IMR-90 (cell line): ENCODE data around the gene SLC17A9. TPM values are rescaled to one million over a fixed set of nuclear protein-coding genes. Genes with fewer than 3 reads are reported as not detected.

ENCODE experiments used
- ATAC-seq: fragments of 200-7000 bp; cut with Tn5 transposase; 2 replicates; pipeline ENCODE4 v1.9.1; 2020; ENCODE audit warnings: low read depth, mild to moderate bottlenecking, moderate library complexity
- BruUV-seq: library from RNA; stranded (reverse); fragments of 400-500 nt; replicated peaks from 2 replicates; lab custom pipeline; 2021; lab: Mats Ljungman, UMichigan
- CTCF ChIA-PET: fragments of 300-600 bp; formaldehyde crosslinking; extraction: SDS; loops from one replicate; lab custom pipeline; 2021; ENCODE audit warnings: antibody characterized with exemption; lab: Yijun Ruan, JAX
- POLR2A ChIA-PET: fragments of 300-600 bp; sonication (Branson Sonifier 250); formaldehyde crosslinking; loops from one replicate; lab custom pipeline; 2022; ENCODE audit warnings: antibody characterized with exemption; ENCODE audit not compliant: unreplicated experiment; lab: Charles Lee
- DNase-seq: peaks from one replicate; pipeline ENCODE4 v3.0.0; 2013
- H2AFZ ChIP-seq: replicated peaks from 2 replicates; pipeline ENCODE3; 2013; ENCODE audit warnings: low read length, mild to moderate bottlenecking; ENCODE audit not compliant: poor library complexity
- H2AK5ac ChIP-seq: 2 replicates; pipeline ENCODE4 v1.6.1; 2013; ENCODE audit warnings: low read depth, low read length, inconsistent platforms
- H2AK9ac ChIP-seq: replicated peaks from 2 replicates; pipeline ENCODE3; 2013; ENCODE audit warnings: mild to moderate bottlenecking, low read depth, low read length, moderate library complexity; ENCODE audit not compliant: poor library complexity
- H2BK120ac ChIP-seq: 2 replicates; pipeline ENCODE4 v1.6.1; 2013; ENCODE audit warnings: low read depth, low read length, inconsistent platforms
- H2BK15ac ChIP-seq: 3 replicates; pipeline ENCODE4 v1.6.1; 2013; ENCODE audit warnings: low read depth, low read length, inconsistent platforms
- H2BK20ac ChIP-seq: 2 replicates; pipeline ENCODE4 v1.6.1; 2013; ENCODE audit warnings: low read depth, mild to moderate bottlenecking, inconsistent platforms, low read length, moderate library complexity
- H2BK5ac ChIP-seq: 2 replicates; pipeline ENCODE4 v1.6.1; 2013; ENCODE audit warnings: mild to moderate bottlenecking, low read depth, low read length, inconsistent platforms; ENCODE audit not compliant: poor library complexity, severe bottlenecking
- H3K14ac ChIP-seq: replicated peaks from 2 replicates; pipeline ENCODE4 v1.6.1; 2013; ENCODE audit warnings: low read depth, low read length, inconsistent platforms
- H3K18ac ChIP-seq: 2 replicates; pipeline ENCODE4 v1.6.1; 2013; ENCODE audit warnings: low read depth, low read length, control low read depth
- H3K23ac ChIP-seq: 2 replicates; pipeline ENCODE4 v1.6.1; 2013; ENCODE audit warnings: low read depth, low read length, inconsistent platforms
- H3K27ac ChIP-seq: 2 replicates; pipeline ENCODE4 v1.5.1; 2013; ENCODE audit warnings: mild to moderate bottlenecking, control low read depth, low read length; ENCODE audit not compliant: insufficient read depth
- H3K27me3 ChIP-seq: 2 replicates; pipeline ENCODE4 v1.6.1; 2013; ENCODE audit warnings: low read length; ENCODE audit not compliant: control insufficient read depth, insufficient read depth
- H3K36me3 ChIP-seq: 2 replicates; pipeline ENCODE4 v1.6.1; 2013; ENCODE audit warnings: low read length, mixed read lengths; ENCODE audit not compliant: control insufficient read depth, insufficient read depth
- H3K4ac ChIP-seq: 2 replicates; pipeline ENCODE4 v1.6.1; 2013; ENCODE audit warnings: low read depth, low read length, inconsistent platforms
- H3K4me1 ChIP-seq: 2 replicates; pipeline ENCODE4 v1.6.1; 2013; ENCODE audit warnings: low read length, mixed read lengths; ENCODE audit not compliant: control insufficient read depth, insufficient read depth
- H3K4me2 ChIP-seq: 2 replicates; pipeline ENCODE4 v1.6.1; 2013; ENCODE audit warnings: low read depth, mild to moderate bottlenecking, control low read depth, low read length, moderate library complexity
- H3K4me3 ChIP-seq: 2 replicates; pipeline ENCODE4 v1.5.1; 2013; ENCODE audit warnings: low read depth, mild to moderate bottlenecking, control low read depth, low read length, moderate library complexity; ENCODE audit not compliant: insufficient read depth
- H3K56ac ChIP-seq: 2 replicates; pipeline ENCODE4 v1.6.1; 2013; ENCODE audit warnings: low read length, inconsistent platforms; ENCODE audit not compliant: insufficient read depth; ENCODE audit errors: extremely low read depth
- H3K79me1 ChIP-seq, 2 experiments: 2 replicates each; pipeline ENCODE4 v1.6.1; 2013; ENCODE audit warnings: low read length in 2 of 2, inconsistent platforms in 1 of 2, low read depth in 1 of 2
- H3K9ac ChIP-seq: 2 replicates; pipeline ENCODE4 v1.6.1; 2013; ENCODE audit warnings: low read depth, low read length, control low read depth
- H3K9me1 ChIP-seq: 2 replicates; pipeline ENCODE4 v1.6.1; 2013; ENCODE audit warnings: low read length, inconsistent platforms; ENCODE audit not compliant: insufficient read depth
- H3K9me3 ChIP-seq: 2 replicates; pipeline ENCODE4 v1.6.1; 2013; ENCODE audit warnings: low read length; ENCODE audit not compliant: control insufficient read depth, insufficient read depth
- H4K20me1 ChIP-seq: 2 replicates; pipeline ENCODE4 v1.6.1; 2013; ENCODE audit warnings: low read length, inconsistent platforms; ENCODE audit not compliant: insufficient read depth
- H4K5ac ChIP-seq: 2 replicates; pipeline ENCODE4 v1.6.1; 2013; ENCODE audit warnings: mild to moderate bottlenecking, low read depth, low read length, control low read depth
- H4K8ac ChIP-seq, 2 experiments: 2 replicates each; pipeline ENCODE4 v1.6.1; 2013; ENCODE audit warnings: low read depth in 2 of 2, low read length in 2 of 2, control low read depth in 1 of 2, inconsistent platforms in 1 of 2
- H4K91ac ChIP-seq: 2 replicates; pipeline ENCODE4 v1.6.1; 2013; ENCODE audit warnings: low read depth, low read length, inconsistent platforms; ENCODE audit not compliant: insufficient read depth
- BHLHE40 ChIP-seq: fragments of 150-350 bp; IDR thresholded peaks from 2 replicates; pipeline ENCODE4 v1.6.1; 2016; ENCODE audit warnings: mild to moderate bottlenecking, low read depth, low read length
- CEBPB ChIP-seq: IDR thresholded peaks from 2 replicates; pipeline ENCODE4 v1.6.1; 2012; ENCODE audit warnings: low read depth, low read length, improper control_type of control experiment
- RAD21 ChIP-seq: IDR thresholded peaks from 2 replicates; pipeline ENCODE4 v1.6.1; 2012; ENCODE audit warnings: low read length, improper control_type of control experiment
- SMC3 ChIP-seq: fragments of 150-350 bp; IDR thresholded peaks from 2 replicates; pipeline ENCODE4 v1.6.1; 2016; ENCODE audit warnings: low read depth, mild to moderate bottlenecking, antibody characterized with exemption, low read length, moderate library complexity
- WGBS, 2 experiments: methylation state at CpG; one replicate each; pipeline versions ENCODE4 v1.1.5 to v1.1.7; 2013; ENCODE audit warnings: missing lambda C conversion rate in 2 of 2; ENCODE audit not compliant: insufficient read length in 1 of 2; ENCODE audit errors: extremely low coverage in 2 of 2; 5-methylcytosine and 5-hydroxymethylcytosine counted together
- dilution Hi-C: fragments of 300-500 bp; cut with HindIII; formaldehyde crosslinking; loops from one replicate; pipeline ENCODE4 v1.14.3; 2018; ENCODE audit warnings: low sequenced_read_pairs; ENCODE audit not compliant: unreplicated experiment
- in situ Hi-C: fragments of 300-500 bp; cut with MboI; formaldehyde crosslinking; loops from 3 replicates; pipeline ENCODE4 v1.14.3; 2019; ENCODE audit warnings: low sequenced_read_pairs, inconsistent platforms, mixed read lengths
- intact Hi-C: fragments of 100-400 bp; cut with micrococcal nuclease; formaldehyde crosslinking; loops from 2 replicates; pipeline ENCODE4 v1.10.0; 2022
- polyA plus RNA-seq, 3 experiments: library from polyadenylated mRNA; depleted of rRNA; stranded (reverse); fragments of >200 nt; gene quantifications; 2 replicates each; pipeline ENCODE4 v1.2.3, GENCODE V29; 2012; ENCODE audit warnings: low replicate concordance in 1 of 3
- total RNA-seq: library from RNA; depleted of rRNA; stranded (reverse); fragments of >200 nt; gene quantifications from 2 replicates; pipeline ENCODE4 v1.2.3, GENCODE V29; 2012
- TF ChIP-seq, protein P1 (sequence below): fragments of 150-350 bp; IDR thresholded peaks from 2 replicates; pipeline ENCODE4 v1.6.1; 2016; ENCODE audit warnings: low read depth, mild to moderate bottlenecking, low read length, moderate library complexity, borderline replicate concordance

Gene SLC17A9
- total and polyA plus RNA-seq, 2 of the 4 experiments (the other 2 are of a cell fraction): 2.2 to 14.4 TPM

DNA sequence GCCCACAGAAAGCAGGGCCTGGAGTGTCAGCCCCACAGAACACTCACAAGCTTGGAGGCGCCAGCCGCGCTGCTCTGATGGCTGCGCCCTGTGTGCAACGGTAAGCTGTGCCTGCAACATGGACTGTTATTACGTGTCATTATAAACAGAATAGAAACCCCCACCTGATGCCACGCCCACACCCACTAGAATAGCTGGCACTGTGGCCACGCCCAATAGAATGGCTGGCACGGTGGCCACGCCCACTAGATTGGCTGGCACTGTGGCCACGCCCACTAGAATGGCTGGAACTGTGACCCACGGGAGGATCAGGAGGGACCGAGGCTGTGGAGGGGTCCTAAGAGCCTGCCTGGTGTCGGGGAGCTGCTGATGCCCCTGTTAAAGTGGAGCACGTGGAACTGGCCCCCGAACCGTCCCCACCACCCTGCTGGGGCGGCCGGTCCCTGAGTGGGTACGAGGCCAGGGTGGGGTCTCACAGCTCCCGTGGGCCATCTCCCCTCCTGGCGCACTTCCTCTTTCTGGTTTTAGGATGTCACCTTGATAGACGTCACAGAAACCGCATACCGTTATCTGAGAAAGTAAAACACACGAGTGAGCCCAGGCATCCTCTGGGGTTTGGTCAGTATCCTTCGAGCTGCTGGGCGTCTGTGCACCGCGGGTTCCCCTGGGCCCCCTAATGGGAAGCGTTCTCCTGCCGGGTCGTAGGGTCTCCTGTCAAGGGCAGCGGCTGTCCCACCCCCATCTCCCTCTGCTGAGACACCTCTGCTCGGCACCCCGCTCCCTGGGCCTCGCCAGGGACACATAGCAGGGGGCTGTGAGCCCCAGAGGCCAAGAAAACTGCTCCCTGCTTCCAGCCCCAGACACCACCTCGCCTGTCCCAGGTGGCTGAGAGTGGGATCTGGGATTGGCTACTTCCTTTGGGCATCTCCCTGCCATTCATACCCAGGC lies 25.4 kb downstream of the SLC17A9 start (continued):
- no peak for TF ChIP-seq RAD21

DNA sequence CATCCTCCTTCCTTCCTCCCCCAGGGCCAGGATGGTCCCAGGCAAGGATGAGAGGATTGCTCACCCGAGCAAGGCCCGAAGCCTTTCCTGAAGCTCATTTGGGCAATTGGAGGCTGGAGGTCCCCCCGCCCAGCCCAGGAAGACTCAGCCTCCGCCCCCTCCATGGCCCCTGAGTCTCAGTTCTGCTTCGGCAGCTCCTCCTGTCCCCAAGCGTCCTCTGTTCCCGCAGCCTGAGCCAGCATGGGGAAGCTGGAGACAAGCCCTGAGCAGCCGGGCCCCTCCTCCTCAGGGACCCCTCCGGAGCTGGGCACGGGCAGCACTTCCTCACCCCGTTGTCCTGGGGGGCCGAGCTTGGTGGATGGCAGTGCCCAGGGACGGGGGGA lies 26.0 kb downstream of the SLC17A9 start:
- Histone ChIP-seq H3K4me1 (no peaks in the 10 kb centered on the region), H3K27me3 (peaks cover 79% of the 10 kb centered on the region), H4K20me1 (no peaks in the 10 kb centered on the region), H2BK5ac (no peak overlapping the region), H3K36me3 (no peaks in the 10 kb centered on the region), H3K9ac (no peak overlapping the region), H2BK15ac (no peak overlapping the region), H3K9me1 (no peaks in the 10 kb centered on the region), H2AFZ (no peak overlapping the region), H2BK20ac (no peak overlapping the region), H3K14ac (no peak overlapping the region), H3K18ac (no peak overlapping the region), H3K56ac (no peak overlapping the region), H4K8ac (no peak overlapping the region), H3K4me2 (no peak overlapping the region), H3K9me3 (no peaks in the 10 kb centered on the region), H3K4ac (no peak overlapping the region), H3K79me1 (no peaks in the 10 kb centered on the region), H2AK5ac (no peak overlapping the region), H3K4me3 (no peak overlapping the region), H2BK120ac (no peak overlapping the region), H3K27ac (no peak overlapping the region), H2AK9ac (no peak overlapping the region), H4K5ac (no peak overlapping the region), H3K23ac (no peak overlapping the region), H4K91ac (no peak overlapping the region)
- ChIA-PET CTCF (no interaction called here), POLR2A (no interaction called here)
- no peak for TF ChIP-seq CEBPB
- no peak for TF ChIP-seq SMC3
- TF ChIP-seq BHLHE40: no peak
- TF ChIP-seq, protein P1, sequence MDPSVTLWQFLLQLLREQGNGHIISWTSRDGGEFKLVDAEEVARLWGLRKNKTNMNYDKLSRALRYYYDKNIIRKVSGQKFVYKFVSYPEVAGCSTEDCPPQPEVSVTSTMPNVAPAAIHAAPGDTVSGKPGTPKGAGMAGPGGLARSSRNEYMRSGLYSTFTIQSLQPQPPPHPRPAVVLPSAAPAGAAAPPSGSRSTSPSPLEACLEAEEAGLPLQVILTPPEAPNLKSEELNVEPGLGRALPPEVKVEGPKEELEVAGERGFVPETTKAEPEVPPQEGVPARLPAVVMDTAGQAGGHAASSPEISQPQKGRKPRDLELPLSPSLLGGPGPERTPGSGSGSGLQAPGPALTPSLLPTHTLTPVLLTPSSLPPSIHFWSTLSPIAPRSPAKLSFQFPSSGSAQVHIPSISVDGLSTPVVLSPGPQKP: no peak
- intact Hi-C loops (no loop called here), in situ Hi-C loops (no loop called here), dilution Hi-C loops (no loop called here)
- WGBS, 2 experiments: 54% methylated on average over 8 of the region's 13 CpGs; no CpG with 5 or more reads in 1 of the 2 experiments
- DNase-seq: no peak
- BruUV-seq: no TSS peak
- ATAC-seq: no peak
